ENCODE data around the gene LIMK1. TPM values are rescaled to one million over a fixed set of nuclear protein-coding genes. Genes with fewer than 3 reads are reported as not detected.

Gene LIMK1
- total and polyA plus RNA-seq, 2 experiments from 2014 or later = 13.0 to 96.5 TPM

DNA sequence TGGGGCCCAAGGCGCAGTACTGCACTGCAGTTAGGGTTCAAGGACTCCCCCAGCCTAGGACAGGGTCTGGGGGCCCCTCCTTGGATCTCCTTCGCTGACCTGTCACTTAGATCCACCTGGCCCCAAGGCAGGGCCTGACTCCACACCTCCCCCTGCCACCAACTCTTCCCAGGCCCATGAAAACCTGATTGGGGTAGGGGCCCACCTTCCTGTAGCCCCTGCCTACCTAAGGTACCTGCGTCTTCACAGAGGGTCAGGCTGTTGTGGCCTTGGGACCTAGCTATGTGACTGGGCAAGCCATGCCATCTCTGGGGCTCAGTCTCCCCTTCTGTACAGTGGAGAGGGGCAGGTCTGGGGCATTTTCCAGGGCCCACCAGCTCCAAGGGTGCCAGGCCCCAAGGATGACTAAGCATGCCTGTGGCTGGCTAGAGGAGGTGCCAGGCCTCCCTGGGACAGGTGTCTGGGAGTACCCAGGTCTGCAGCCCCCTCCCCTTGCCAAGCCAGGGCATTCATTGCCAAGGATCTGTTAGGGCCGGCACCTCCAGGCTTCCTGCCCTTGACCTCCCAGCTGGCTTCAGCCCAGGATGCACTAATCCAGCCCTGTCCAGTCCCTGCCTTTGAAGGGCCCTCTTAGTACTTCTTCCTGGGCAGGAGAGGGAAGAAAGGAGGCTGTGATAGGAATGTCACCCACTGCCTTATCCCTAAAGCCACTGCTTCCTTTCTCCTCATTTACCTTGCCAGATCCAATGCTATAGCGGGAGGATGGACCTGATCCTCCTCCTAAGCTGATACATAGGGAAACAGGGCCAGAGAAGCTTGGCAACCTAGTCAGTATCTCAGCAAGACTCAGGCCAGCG is 1.3 kb downstream of the LIMK1 start:
- no peaks in the 10 kb centered on the region for H3K27me3 ChIP-seq (ENCODE audit: insufficient read depth)
- no peak overlapping the region for H3K27ac ChIP-seq (ENCODE audit: low read depth)
- H3K4me3 ChIP-seq = peak overlapping the region; percentile 83
- peak; percentile 9 for ATAC-seq
- H2AFZ ChIP-seq = no peak overlapping the region
- H3F3A ChIP-seq (replicated peaks; ENCODE audit: low read depth) = 0 out of 2 replicates have a peak, but pooled peaks cover 7% of the 10 kb centered on the region
- H3K27me3 Mint-ChIP-seq (ENCODE audit: insufficient read depth, low read depth, poor library complexity) = peaks cover 5% of the 10 kb centered on the region
- H3K4me1 ChIP-seq (ENCODE audit: insufficient read depth) = peaks cover 13% of the 10 kb centered on the region; the same call in 1 of the 2 replicates
- peaks cover 12% of the 10 kb centered on the region for H3K79me2 ChIP-seq (replicated peaks; ENCODE audit: insufficient read depth)
- H3K4me2 ChIP-seq = peak overlapping the region; percentile 94
- H3K9me3 Mint-ChIP-seq = no peaks in the 10 kb centered on the region
- DNase-seq (ENCODE audit: low spot score) = no peak
- peak overlapping the region; percentile 81 for H3K4me3 Mint-ChIP-seq
- peaks cover 4% of the 10 kb centered on the region; the same call in 1 of the 2 replicates for H4K20me1 ChIP-seq (replicated peaks; ENCODE audit: insufficient read depth)
- H3K4me1 Mint-ChIP-seq = peaks cover 8% of the 10 kb centered on the region
- no peak for TF ChIP-seq ZNF114 (CRISPR knock-in tag; IDR thresholded peaks at IDR 0.05)
- no peak for TF ChIP-seq ETS1 (IDR thresholded peaks at IDR 0.05)
- TF ChIP-seq, protein P1, sequence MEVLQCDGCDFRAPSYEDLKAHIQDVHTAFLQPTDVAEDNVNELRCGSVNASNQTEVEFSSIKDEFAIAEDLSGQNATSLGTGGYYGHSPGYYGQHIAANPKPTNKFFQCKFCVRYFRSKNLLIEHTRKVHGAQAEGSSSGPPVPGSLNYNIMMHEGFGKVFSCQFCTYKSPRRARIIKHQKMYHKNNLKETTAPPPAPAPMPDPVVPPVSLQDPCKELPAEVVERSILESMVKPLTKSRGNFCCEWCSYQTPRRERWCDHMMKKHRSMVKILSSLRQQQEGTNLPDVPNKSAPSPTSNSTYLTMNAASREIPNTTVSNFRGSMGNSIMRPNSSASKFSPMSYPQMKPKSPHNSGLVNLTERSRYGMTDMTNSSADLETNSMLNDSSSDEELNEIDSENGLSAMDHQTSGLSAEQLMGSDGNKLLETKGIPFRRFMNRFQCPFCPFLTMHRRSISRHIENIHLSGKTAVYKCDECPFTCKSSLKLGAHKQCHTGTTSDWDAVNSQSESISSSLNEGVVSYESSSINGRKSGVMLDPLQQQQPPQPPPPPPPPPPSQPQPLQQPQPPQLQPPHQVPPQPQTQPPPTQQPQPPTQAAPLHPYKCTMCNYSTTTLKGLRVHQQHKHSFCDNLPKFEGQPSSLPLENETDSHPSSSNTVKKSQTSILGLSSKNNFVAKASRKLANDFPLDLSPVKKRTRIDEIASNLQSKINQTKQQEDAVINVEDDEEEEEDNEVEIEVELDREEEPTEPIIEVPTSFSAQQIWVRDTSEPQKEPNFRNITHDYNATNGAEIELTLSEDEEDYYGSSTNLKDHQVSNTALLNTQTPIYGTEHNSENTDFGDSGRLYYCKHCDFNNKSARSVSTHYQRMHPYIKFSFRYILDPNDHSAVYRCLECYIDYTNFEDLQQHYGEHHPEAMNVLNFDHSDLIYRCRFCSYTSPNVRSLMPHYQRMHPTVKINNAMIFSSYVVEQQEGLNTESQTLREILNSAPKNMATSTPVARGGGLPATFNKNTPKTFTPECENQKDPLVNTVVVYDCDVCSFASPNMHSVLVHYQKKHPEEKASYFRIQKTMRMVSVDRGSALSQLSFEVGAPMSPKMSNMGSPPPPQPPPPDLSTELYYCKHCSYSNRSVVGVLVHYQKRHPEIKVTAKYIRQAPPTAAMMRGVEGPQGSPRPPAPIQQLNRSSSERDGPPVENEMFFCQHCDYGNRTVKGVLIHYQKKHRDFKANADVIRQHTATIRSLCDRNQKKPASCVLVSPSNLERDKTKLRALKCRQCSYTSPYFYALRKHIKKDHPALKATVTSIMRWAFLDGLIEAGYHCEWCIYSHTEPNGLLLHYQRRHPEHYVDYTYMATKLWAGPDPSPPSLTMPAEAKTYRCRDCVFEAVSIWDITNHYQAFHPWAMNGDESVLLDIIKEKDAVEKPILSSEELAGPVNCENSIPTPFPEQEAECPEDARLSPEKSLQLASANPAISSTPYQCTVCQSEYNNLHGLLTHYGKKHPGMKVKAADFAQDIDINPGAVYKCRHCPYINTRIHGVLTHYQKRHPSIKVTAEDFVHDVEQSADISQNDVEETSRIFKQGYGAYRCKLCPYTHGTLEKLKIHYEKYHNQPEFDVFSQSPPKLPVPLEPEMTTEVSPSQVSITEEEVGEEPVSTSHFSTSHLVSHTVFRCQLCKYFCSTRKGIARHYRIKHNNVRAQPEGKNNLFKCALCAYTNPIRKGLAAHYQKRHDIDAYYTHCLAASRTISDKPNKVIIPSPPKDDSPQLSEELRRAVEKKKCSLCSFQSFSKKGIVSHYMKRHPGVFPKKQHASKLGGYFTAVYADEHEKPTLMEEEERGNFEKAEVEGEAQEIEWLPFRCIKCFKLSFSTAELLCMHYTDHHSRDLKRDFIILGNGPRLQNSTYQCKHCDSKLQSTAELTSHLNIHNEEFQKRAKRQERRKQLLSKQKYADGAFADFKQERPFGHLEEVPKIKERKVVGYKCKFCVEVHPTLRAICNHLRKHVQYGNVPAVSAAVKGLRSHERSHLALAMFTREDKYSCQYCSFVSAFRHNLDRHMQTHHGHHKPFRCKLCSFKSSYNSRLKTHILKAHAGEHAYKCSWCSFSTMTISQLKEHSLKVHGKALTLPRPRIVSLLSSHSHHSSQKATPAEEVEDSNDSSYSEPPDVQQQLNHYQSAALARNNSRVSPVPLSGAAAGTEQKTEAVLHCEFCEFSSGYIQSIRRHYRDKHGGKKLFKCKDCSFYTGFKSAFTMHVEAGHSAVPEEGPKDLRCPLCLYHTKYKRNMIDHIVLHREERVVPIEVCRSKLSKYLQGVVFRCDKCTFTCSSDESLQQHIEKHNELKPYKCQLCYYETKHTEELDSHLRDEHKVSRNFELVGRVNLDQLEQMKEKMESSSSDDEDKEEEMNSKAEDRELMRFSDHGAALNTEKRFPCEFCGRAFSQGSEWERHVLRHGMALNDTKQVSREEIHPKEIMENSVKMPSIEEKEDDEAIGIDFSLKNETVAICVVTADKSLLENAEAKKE (CRISPR knock-in tag; IDR thresholded peaks at IDR 0.05) = no peak
- no peak for TF ChIP-seq EZH2 (IDR thresholded peaks at IDR 0.05; ENCODE audit: low read depth, unreplicated experiment)
- TF ChIP-seq JUNB (IDR thresholded peaks at IDR 0.05; ENCODE audit: unreplicated experiment) = no peak
- TF ChIP-seq EZH2phosphoT487 (IDR thresholded peaks at IDR 0.05; ENCODE audit: unreplicated experiment) = no peak
- no peak for TF ChIP-seq CTCF (conservative IDR thresholded peaks at IDR 0.05; ENCODE audit: low read depth in 2 of 2)
- TF ChIP-seq STAT1 (IDR thresholded peaks at IDR 0.05; ENCODE audit: unreplicated experiment) = no peak
- TF ChIP-seq POLR2AphosphoS5 (IDR thresholded peaks at IDR 0.05; ENCODE audit: low read depth) = no peak
- TF ChIP-seq CREB1 (CRISPR knock-in tag; IDR thresholded peaks at IDR 0.05; ENCODE audit: low read depth) = no peak
- TF ChIP-seq, protein P2, sequence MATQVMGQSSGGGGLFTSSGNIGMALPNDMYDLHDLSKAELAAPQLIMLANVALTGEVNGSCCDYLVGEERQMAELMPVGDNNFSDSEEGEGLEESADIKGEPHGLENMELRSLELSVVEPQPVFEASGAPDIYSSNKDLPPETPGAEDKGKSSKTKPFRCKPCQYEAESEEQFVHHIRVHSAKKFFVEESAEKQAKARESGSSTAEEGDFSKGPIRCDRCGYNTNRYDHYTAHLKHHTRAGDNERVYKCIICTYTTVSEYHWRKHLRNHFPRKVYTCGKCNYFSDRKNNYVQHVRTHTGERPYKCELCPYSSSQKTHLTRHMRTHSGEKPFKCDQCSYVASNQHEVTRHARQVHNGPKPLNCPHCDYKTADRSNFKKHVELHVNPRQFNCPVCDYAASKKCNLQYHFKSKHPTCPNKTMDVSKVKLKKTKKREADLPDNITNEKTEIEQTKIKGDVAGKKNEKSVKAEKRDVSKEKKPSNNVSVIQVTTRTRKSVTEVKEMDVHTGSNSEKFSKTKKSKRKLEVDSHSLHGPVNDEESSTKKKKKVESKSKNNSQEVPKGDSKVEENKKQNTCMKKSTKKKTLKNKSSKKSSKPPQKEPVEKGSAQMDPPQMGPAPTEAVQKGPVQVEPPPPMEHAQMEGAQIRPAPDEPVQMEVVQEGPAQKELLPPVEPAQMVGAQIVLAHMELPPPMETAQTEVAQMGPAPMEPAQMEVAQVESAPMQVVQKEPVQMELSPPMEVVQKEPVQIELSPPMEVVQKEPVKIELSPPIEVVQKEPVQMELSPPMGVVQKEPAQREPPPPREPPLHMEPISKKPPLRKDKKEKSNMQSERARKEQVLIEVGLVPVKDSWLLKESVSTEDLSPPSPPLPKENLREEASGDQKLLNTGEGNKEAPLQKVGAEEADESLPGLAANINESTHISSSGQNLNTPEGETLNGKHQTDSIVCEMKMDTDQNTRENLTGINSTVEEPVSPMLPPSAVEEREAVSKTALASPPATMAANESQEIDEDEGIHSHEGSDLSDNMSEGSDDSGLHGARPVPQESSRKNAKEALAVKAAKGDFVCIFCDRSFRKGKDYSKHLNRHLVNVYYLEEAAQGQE (IDR thresholded peaks at IDR 0.05; ENCODE audit: unreplicated experiment) = no peak
- no peak for TF ChIP-seq ZNF331 (CRISPR knock-in tag; IDR thresholded peaks at IDR 0.05; ENCODE audit: low read depth)
- TF ChIP-seq NANOG (IDR thresholded peaks at IDR 0.05; ENCODE audit: borderline replicate concordance) = no peak
- peaks cover 39% of the 10 kb centered on the region for H3K36me3 Mint-ChIP-seq (ENCODE audit: low read depth)
- H3K36me3 ChIP-seq (ENCODE audit: insufficient read depth) = peaks cover 3% of the 10 kb centered on the region; the same call in 1 of the 2 replicates
- no peaks in the 10 kb centered on the region for H3K9me2 ChIP-seq (ENCODE audit: insufficient read depth)
- H3K27ac Mint-ChIP-seq = peak overlapping the region; percentile 65; the same call in 1 of the 2 replicates
